ENCODE results near the gene SDHD. TPM values are rescaled to one million over a fixed set of nuclear protein-coding genes. Genes with fewer than 3 reads are reported as not detected.

SDHD gene
- total RNA-seq, 2 experiments from 2014 or later, result 98.2 to 99.4 TPM

- Mint-ChIP-seq H3K36me3 (ENCODE audit: low read depth) (no peaks in the 10 kb centered on the region), H3K4me1 (ENCODE audit: low read depth) (peaks cover 32% of the 10 kb centered on the region), H3K27me3 (ENCODE audit: low read depth) (no peaks in the 10 kb centered on the region), H3K9me3 (ENCODE audit: insufficient read depth) (no peaks in the 10 kb centered on the region), H3K4me3 (no peak overlapping the region), H3K27ac (no peak overlapping the region)
- DNase-seq (no peak), ATAC-seq (peak; percentile 74)
- ChIA-PET POLR2A (interaction anchor here (0.7 kb wide), 1 partner anchor 457 kb away, joined by 3 read pairs; no protein-coding TSS in a partner anchor), CTCF (interaction anchor here (0.7 to 7.3 kb wide), 24 partner anchors 8 to 582 kb away, joined by 3 to 52 read pairs (median 4); partner anchors contain the start of genes BCO2 and IL18)
Observed at GRCh38 chr11:112113539-112114457, 27.1 kb downstream of the SDHD start.

GRCh38 chr11:112114460-112114859 is 27.8 kb downstream of the SDHD start:
- Mint-ChIP-seq H3K4me3 (no peak overlapping the region), H3K36me3 (ENCODE audit: low read depth) (peaks cover 2% of the 10 kb centered on the region), H3K4me1 (ENCODE audit: low read depth) (peaks cover 32% of the 10 kb centered on the region), H3K9me3 (ENCODE audit: insufficient read depth) (no peaks in the 10 kb centered on the region), H3K27me3 (ENCODE audit: low read depth) (no peaks in the 10 kb centered on the region), H3K27ac (no peak overlapping the region)
- ChIA-PET POLR2A (no interaction called here), CTCF (interaction anchor here (0.9 to 7.3 kb wide), 17 partner anchors 8 to 473 kb away, joined by 3 to 52 read pairs (median 4); partner anchors contain the start of genes BCO2 and IL18)
- DNase-seq (no peak), ATAC-seq (no peak)

GRCh38 chr11:112115386-112115785 is 28.7 kb downstream of the SDHD start:
- Mint-ChIP-seq H3K4me1 (ENCODE audit: low read depth) (peaks cover 35% of the 10 kb centered on the region), H3K4me3 (no peak overlapping the region), H3K27me3 (ENCODE audit: low read depth) (no peaks in the 10 kb centered on the region), H3K9me3 (ENCODE audit: insufficient read depth) (no peaks in the 10 kb centered on the region), H3K36me3 (ENCODE audit: low read depth) (peaks cover 2% of the 10 kb centered on the region), H3K27ac (no peak overlapping the region)
- CTCF ChIA-PET, result interaction anchor here (1.2 to 7.3 kb wide), 4 partner anchors 9 to 165 kb away, joined by 3 to 52 read pairs (median 24); partner anchors contain the start of gene BCO2
- ATAC-seq (no peak), DNase-seq (no peak)
- POLR2A ChIA-PET, result interaction anchor here (1.5 kb wide), 1 partner anchor 12 kb away, joined by 3 read pairs; no protein-coding TSS in a partner anchor

- ATAC-seq (peak; percentile 39), DNase-seq (peak; percentile 29)
- ChIA-PET POLR2A (no interaction called here), CTCF (interaction anchor here (0.6 kb wide), 1 partner anchor 57 kb away, joined by 3 read pairs; the partner anchor contains the start of gene BCO2)
- Mint-ChIP-seq H3K9me3 (ENCODE audit: insufficient read depth) (no peaks in the 10 kb centered on the region), H3K4me3 (no peak overlapping the region), H3K36me3 (ENCODE audit: low read depth) (peaks cover 2% of the 10 kb centered on the region), H3K27me3 (ENCODE audit: low read depth) (no peaks in the 10 kb centered on the region), H3K27ac (no peak overlapping the region), H3K4me1 (ENCODE audit: low read depth) (peaks cover 37% of the 10 kb centered on the region)
Observed at GRCh38 chr11:112118176-112118575, 31.5 kb downstream of the SDHD start.

GRCh38 chr11:112121981-112122615 is 35.4 kb downstream of the SDHD start:
- no peak for ATAC-seq
- POLR2A ChIA-PET, result no interaction called here
- H3K9me3 Mint-ChIP-seq (ENCODE audit: insufficient read depth), result no peaks in the 10 kb centered on the region

GRCh38 chr11:112123129-112123528 is 36.5 kb downstream of the SDHD start:
- no peak overlapping the region for H3K27ac Mint-ChIP-seq
- peaks cover 10% of the 10 kb centered on the region for H3K4me1 Mint-ChIP-seq (ENCODE audit: low read depth)
- ChIA-PET CTCF (interaction anchor here (2.4 kb wide), 1 partner anchor 10 kb away, joined by 17 read pairs; no protein-coding TSS in a partner anchor), POLR2A (no interaction called here)
- peaks cover 2% of the 10 kb centered on the region for H3K36me3 Mint-ChIP-seq (ENCODE audit: low read depth)
- no peaks in the 10 kb centered on the region for H3K9me3 Mint-ChIP-seq (ENCODE audit: insufficient read depth)
- no peaks in the 10 kb centered on the region for H3K27me3 Mint-ChIP-seq (ENCODE audit: low read depth)
- no peak overlapping the region for H3K4me3 Mint-ChIP-seq
- ATAC-seq (no peak), DNase-seq (no peak)

More at GRCh38 chr11:112121981-112122615, 35.4 kb downstream of the SDHD start:
- H3K4me1 Mint-ChIP-seq (ENCODE audit: low read depth), result peaks cover 14% of the 10 kb centered on the region
- H3K36me3 Mint-ChIP-seq (ENCODE audit: low read depth), result peaks cover 2% of the 10 kb centered on the region
- H3K27ac Mint-ChIP-seq, result no peak overlapping the region
- CTCF ChIA-PET, result interaction anchor here (0.9 to 2.4 kb wide), 2 partner anchors 9 to 29 kb away, joined by 3 to 17 read pairs; no protein-coding TSS in a partner anchor
- no peak overlapping the region for H3K4me3 Mint-ChIP-seq
- H3K27me3 Mint-ChIP-seq (ENCODE audit: low read depth), result no peaks in the 10 kb centered on the region
- no peak for DNase-seq

- Mint-ChIP-seq H3K9me3 (ENCODE audit: insufficient read depth) (no peaks in the 10 kb centered on the region), H3K27me3 (ENCODE audit: low read depth) (no peaks in the 10 kb centered on the region), H3K4me3 (no peak overlapping the region), H3K27ac (no peak overlapping the region), H3K36me3 (ENCODE audit: low read depth) (no peaks in the 10 kb centered on the region), H3K4me1 (ENCODE audit: low read depth) (peaks cover 4% of the 10 kb centered on the region)
- no peak for ATAC-seq
- POLR2A ChIA-PET, result no interaction called here
- CTCF ChIA-PET, result interaction anchor here (1.5 kb wide), 1 partner anchor 13 kb away, joined by 4 read pairs; no protein-coding TSS in a partner anchor
- DNase-seq, result no peak
Observed at GRCh38 chr11:112127056-112127455, 40.4 kb downstream of the SDHD start.

- no peaks in the 10 kb centered on the region for H3K27me3 Mint-ChIP-seq (ENCODE audit: low read depth)
- DNase-seq, result no peak
- no peak for ATAC-seq
- no peak overlapping the region for H3K27ac Mint-ChIP-seq
- CTCF ChIA-PET, result interaction anchor here (2.1 kb wide), 1 partner anchor 15 kb away, joined by 7 read pairs; no protein-coding TSS in a partner anchor
- H3K4me1 Mint-ChIP-seq (ENCODE audit: low read depth), result peaks cover 9% of the 10 kb centered on the region
- no peaks in the 10 kb centered on the region for H3K9me3 Mint-ChIP-seq (ENCODE audit: insufficient read depth)
- no peaks in the 10 kb centered on the region for H3K36me3 Mint-ChIP-seq (ENCODE audit: low read depth)
- POLR2A ChIA-PET, result no interaction called here
- H3K4me3 Mint-ChIP-seq, result no peak overlapping the region
Observed at GRCh38 chr11:112128483-112129121, 41.9 kb downstream of the SDHD start.

- Mint-ChIP-seq H3K9me3 (ENCODE audit: insufficient read depth) (no peaks in the 10 kb centered on the region), H3K36me3 (ENCODE audit: low read depth) (no peaks in the 10 kb centered on the region), H3K4me3 (no peak overlapping the region), H3K27me3 (ENCODE audit: low read depth) (no peaks in the 10 kb centered on the region), H3K4me1 (ENCODE audit: low read depth) (peaks cover 9% of the 10 kb centered on the region), H3K27ac (no peak overlapping the region)
- no peak for DNase-seq
- no peak for ATAC-seq
- POLR2A ChIA-PET, result no interaction called here
- CTCF ChIA-PET, result interaction anchor here (1.3 to 2.1 kb wide), 3 partner anchors 16 to 151 kb away, joined by 3 to 7 read pairs (median 5); no protein-coding TSS in a partner anchor
Observed at GRCh38 chr11:112129656-112130055, 43.0 kb downstream of the SDHD start.

- no peak overlapping the region for H3K4me3 Mint-ChIP-seq
- no peaks in the 10 kb centered on the region for H3K36me3 Mint-ChIP-seq (ENCODE audit: low read depth)
- no peaks in the 10 kb centered on the region for H3K27me3 Mint-ChIP-seq (ENCODE audit: low read depth)
- POLR2A ChIA-PET, result no interaction called here
- H3K4me1 Mint-ChIP-seq (ENCODE audit: low read depth), result peaks cover 9% of the 10 kb centered on the region
- CTCF ChIA-PET, result interaction anchor here (0.6 kb wide), 1 partner anchor 422 kb away, joined by 3 read pairs; no protein-coding TSS in a partner anchor
- ATAC-seq (no peak), DNase-seq (no peak)
- H3K27ac Mint-ChIP-seq, result no peak overlapping the region
- no peaks in the 10 kb centered on the region for H3K9me3 Mint-ChIP-seq (ENCODE audit: insufficient read depth)
Observed at GRCh38 chr11:112132737-112133136, 46.1 kb downstream of the SDHD start.

- Mint-ChIP-seq H3K4me1 (ENCODE audit: low read depth) (peaks cover 9% of the 10 kb centered on the region), H3K27ac (no peak overlapping the region), H3K36me3 (ENCODE audit: low read depth) (no peaks in the 10 kb centered on the region), H3K9me3 (ENCODE audit: insufficient read depth) (no peaks in the 10 kb centered on the region), H3K4me3 (no peak overlapping the region), H3K27me3 (ENCODE audit: low read depth) (no peaks in the 10 kb centered on the region)
- DNase-seq (no peak), ATAC-seq (no peak)
- ChIA-PET POLR2A (no interaction called here), CTCF (no interaction called here)
Observed at GRCh38 chr11:112134473-112134872, 47.8 kb downstream of the SDHD start.

All from activated CD8-positive, alpha-beta T cell treated with anti-CD3 and anti-CD28 coated beads, Interleukin-2, amount 10 ng/mL, durations not matched to agents 7 days and 5 days (primary cell).